HEK293 (cell line): Measurements from ENCODE around the gene DNM1L.
A peak's percentile ranks its signal among the peaks of the same experiment; 100 is the strongest.

Experiments used
- CTCF ChIA-PET: fragments of 350-600 bp; formaldehyde crosslinking; extraction: SDS; loops from one replicate; lab custom pipeline; 2021; ENCODE audit warnings: antibody characterized with exemption; lab: Yijun Ruan, JAX
- POLR2A ChIA-PET: fragments of 300-600 bp; formaldehyde crosslinking; extraction: SDS; loops from one replicate; lab custom pipeline; 2020; ENCODE audit warnings: antibody characterized with exemption, inconsistent platforms; lab: Yijun Ruan, JAX
- H3K27ac ChIP-seq: fragments of 200-500 bp; sonication (Bioruptor generic); 2 replicates; pipeline ENCODE4 v1.5.1; 2014; ENCODE audit warnings: low read depth, low read length, control low read depth, inconsistent platforms; ENCODE audit errors: extremely low read depth
- H3K36me3 ChIP-seq, 2 experiments: fragments of 200-500 bp in 1 of 2; sonication (Bioruptor generic) in 1 of 2; 1 replicate in 1 of 2; 2 replicates in 1 of 2; pipeline ENCODE4 v1.5.1; 2014 to 2017; ENCODE audit warnings: inconsistent platforms in 2 of 2, low read length in 2 of 2; ENCODE audit not compliant: control insufficient read depth in 2 of 2, insufficient read depth in 1 of 2
- H3K4me1 ChIP-seq: fragments of 200-500 bp; sonication (Bioruptor generic); 2 replicates; pipeline ENCODE4 v1.5.1; 2014; ENCODE audit warnings: mild to moderate bottlenecking, low read length, inconsistent platforms; ENCODE audit not compliant: control insufficient read depth, insufficient read depth
- H3K4me3 ChIP-seq: 2 replicates; pipeline ENCODE4 v1.5.1; 2011; ENCODE audit warnings: low read depth, mild to moderate bottlenecking, control low read depth, low read length, moderate library complexity
- H3K9me3 ChIP-seq: fragments of 200-500 bp; sonication (Bioruptor generic); 2 replicates; pipeline ENCODE4 v1.5.1; 2014; ENCODE audit warnings: low read depth, low read length, inconsistent platforms; ENCODE audit not compliant: control insufficient read depth, insufficient read depth
- IKZF3 ChIP-seq: fragments of 450-650 bp; IDR thresholded peaks from 2 replicates; pipeline ENCODE4 v1.5.0; 2018; ENCODE audit warnings: missing biosample characterization, mild to moderate bottlenecking, missing genetic modification characterization, moderate library complexity
- KLF16 ChIP-seq: fragments of 450-650 bp; formaldehyde crosslinking; IDR thresholded peaks from 2 replicates; pipeline ENCODE4 v1.5.1; 2017; ENCODE audit warnings: missing biosample characterization, missing genetic modification characterization
- KLF8 ChIP-seq: fragments of 450-650 bp; formaldehyde crosslinking; IDR thresholded peaks from 2 replicates; pipeline ENCODE4 v1.5.1; 2016; ENCODE audit warnings: missing biosample characterization, missing genetic modification characterization
- MEIS1 ChIP-seq: sonication (generic); formaldehyde crosslinking; IDR thresholded peaks from 2 replicates; pipeline ENCODE4 v1.8.1; 2022; ENCODE audit warnings: missing genetic modification reagents, mild to moderate bottlenecking, borderline replicate concordance
- MYNN ChIP-seq: fragments of 450-650 bp; formaldehyde crosslinking; IDR thresholded peaks from 2 replicates; pipeline ENCODE4 v1.5.1; 2016; ENCODE audit warnings: missing biosample characterization, missing genetic modification characterization, borderline replicate concordance
- ZFP3 ChIP-seq: fragments of 450-650 bp; formaldehyde crosslinking; IDR thresholded peaks from 2 replicates; pipeline ENCODE4 v1.5.1; 2016; ENCODE audit warnings: low read depth, missing biosample characterization, missing genetic modification characterization
- ZFP69B ChIP-seq: fragments of 450-650 bp; formaldehyde crosslinking; IDR thresholded peaks from 2 replicates; pipeline ENCODE4 v1.5.1; 2016; ENCODE audit warnings: missing biosample characterization, missing genetic modification characterization
- ZNF114 ChIP-seq: fragments of 450-650 bp; formaldehyde crosslinking; IDR thresholded peaks from 2 replicates; pipeline ENCODE4 v1.5.0; 2017; ENCODE audit warnings: missing biosample characterization, missing genetic modification characterization
- ZNF138 ChIP-seq: fragments of 450-650 bp; formaldehyde crosslinking; IDR thresholded peaks from 2 replicates; pipeline ENCODE4 v1.5.1; 2016; ENCODE audit warnings: missing biosample characterization, missing genetic modification characterization, borderline replicate concordance
- ZNF169 ChIP-seq: fragments of 450-650 bp; formaldehyde crosslinking; IDR thresholded peaks from 2 replicates; pipeline ENCODE4 v1.5.1; 2016; ENCODE audit warnings: missing biosample characterization, missing genetic modification characterization
- ZNF426 ChIP-seq: fragments of 450-650 bp; formaldehyde crosslinking; IDR thresholded peaks from 2 replicates; pipeline ENCODE4 v1.5.1; 2017; ENCODE audit warnings: missing biosample characterization, missing genetic modification characterization, mild to moderate bottlenecking, inconsistent platforms, moderate library complexity
- ZNF549 ChIP-seq: fragments of 450-650 bp; IDR thresholded peaks from 2 replicates; pipeline ENCODE4 v1.5.1; 2018; ENCODE audit warnings: missing biosample characterization, missing genetic modification characterization, mild to moderate bottlenecking, inconsistent platforms, moderate library complexity
- ZNF585B ChIP-seq: fragments of 450-650 bp; formaldehyde crosslinking; IDR thresholded peaks from 2 replicates; pipeline ENCODE4 v1.5.1; 2016; ENCODE audit warnings: missing biosample characterization, missing genetic modification characterization
- ZNF623 ChIP-seq: fragments of 450-650 bp; formaldehyde crosslinking; IDR thresholded peaks from 2 replicates; pipeline ENCODE4 v1.5.1; 2016; ENCODE audit warnings: missing biosample characterization, missing genetic modification characterization
- ZNF76 ChIP-seq: fragments of 450-650 bp; formaldehyde crosslinking; IDR thresholded peaks from 2 replicates; pipeline ENCODE4; 2016; ENCODE audit warnings: low read depth, missing biosample characterization, missing genetic modification characterization, borderline replicate concordance
- TF ChIP-seq, protein P1 (sequence below): sonication (generic); formaldehyde crosslinking; IDR thresholded peaks from 2 replicates; pipeline ENCODE4 v1.8.1; 2022; ENCODE audit warnings: mild to moderate bottlenecking, moderate library complexity, missing genetic modification reagents
- TF ChIP-seq, protein P2 (sequence below): fragments of 450-650 bp; formaldehyde crosslinking; IDR thresholded peaks from 2 replicates; pipeline ENCODE4 v1.5.1; 2016; ENCODE audit warnings: missing biosample characterization, missing genetic modification characterization
- TF ChIP-seq, protein P3 (sequence below): fragments of 450-650 bp; formaldehyde crosslinking; IDR thresholded peaks from 2 replicates; pipeline ENCODE4 v1.5.1; 2016; ENCODE audit warnings: missing biosample characterization, missing genetic modification characterization
- TF ChIP-seq, protein P4 (sequence below): fragments of 450-650 bp; formaldehyde crosslinking; IDR thresholded peaks from 2 replicates; pipeline ENCODE4 v1.5.1; 2016; ENCODE audit warnings: missing biosample characterization, missing genetic modification characterization
- TF ChIP-seq, protein P5 (sequence below): fragments of 450-650 bp; formaldehyde crosslinking; IDR thresholded peaks from 2 replicates; pipeline ENCODE4 v1.5.1; 2016; ENCODE audit warnings: missing biosample characterization, missing genetic modification characterization

Gene DNM1L

DNA sequence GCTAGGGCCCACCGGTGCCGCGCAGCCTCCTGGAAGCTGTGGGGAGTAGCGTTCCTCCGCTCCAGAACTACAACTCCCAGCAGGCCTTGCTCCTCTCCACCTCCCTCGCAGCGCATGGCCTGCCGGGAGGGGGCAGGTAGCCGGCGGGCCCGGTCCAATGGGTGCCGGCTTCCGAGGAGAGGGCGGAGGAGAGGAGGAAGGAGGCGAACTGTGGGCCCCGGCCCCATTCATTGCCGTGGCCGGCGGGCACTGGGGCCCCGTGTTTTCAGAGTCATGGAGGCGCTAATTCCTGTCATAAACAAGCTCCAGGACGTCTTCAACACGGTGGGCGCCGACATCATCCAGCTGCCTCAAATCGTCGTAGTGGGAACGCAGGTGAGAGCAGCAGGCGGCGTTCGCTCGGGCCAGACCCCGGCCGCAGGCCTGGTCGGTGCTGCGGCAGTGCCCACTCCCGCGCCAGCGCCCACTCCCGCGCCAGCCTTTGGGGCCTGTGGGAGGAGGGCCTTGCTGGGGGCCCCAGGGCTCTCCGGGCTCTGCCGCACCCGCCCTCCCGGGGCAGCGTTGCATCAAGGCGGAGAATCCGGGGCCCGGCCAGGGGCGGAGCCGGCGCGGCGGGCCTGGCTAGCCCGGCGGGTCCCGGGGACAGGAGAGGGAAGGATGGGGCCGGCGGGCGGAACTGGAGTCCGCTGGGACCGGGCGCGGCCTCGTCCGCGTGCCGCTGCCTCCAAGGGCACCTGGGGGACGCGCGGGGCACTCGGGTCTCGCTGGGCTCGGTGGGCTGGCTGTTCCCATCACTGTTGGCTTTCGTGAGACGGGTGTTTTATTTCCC is at the start of gene DNM1L:
TSS of gene DNM1L (plus strand) at position 211 of the 829 bp plus-strand sequence. CDS start at position 274, 63 bp downstream.
- peaks cover 5% of the 10 kb centered on the region in 2 experiments for H3K36me3 ChIP-seq
- POLR2A ChIA-PET: interaction anchor here (1.2 to 1.6 kb wide), 5 partner anchors 11 to 280 kb away, joined by 4 to 6 read pairs (median 6); partner anchors contain the start of genes FGD4 and YARS2
- CTCF ChIA-PET: interaction anchor here (1.0 kb wide), 1 partner anchor 169 kb away, joined by 3 read pairs; no protein-coding TSS in a partner anchor
- TF ChIP-seq MYNN (tag by site-specific recombination) (no peak), ZNF549 (tag by site-specific recombination) (no peak), ZNF114 (no peak), ZFP69B (tag by site-specific recombination) (peak; percentile 100), ZNF169 (tag by site-specific recombination) (no peak), ZNF623 (peak; percentile 60), IKZF3 (tag by site-specific recombination) (peak; percentile 84), MEIS1 (no peak), KLF16 (tag by site-specific recombination) (peak; percentile 90), ZNF585B (tag by site-specific recombination) (peak; percentile 21; the same call in 1 of the 2 replicates), ZFP3 (tag by site-specific recombination) (no peak; the same call in 1 of the 2 replicates), ZNF76 (tag by site-specific recombination) (peak; percentile 99), ZNF138 (no peak), KLF8 (peak; percentile 93), ZNF426 (tag by site-specific recombination) (no peak)
- TF ChIP-seq, protein P1, sequence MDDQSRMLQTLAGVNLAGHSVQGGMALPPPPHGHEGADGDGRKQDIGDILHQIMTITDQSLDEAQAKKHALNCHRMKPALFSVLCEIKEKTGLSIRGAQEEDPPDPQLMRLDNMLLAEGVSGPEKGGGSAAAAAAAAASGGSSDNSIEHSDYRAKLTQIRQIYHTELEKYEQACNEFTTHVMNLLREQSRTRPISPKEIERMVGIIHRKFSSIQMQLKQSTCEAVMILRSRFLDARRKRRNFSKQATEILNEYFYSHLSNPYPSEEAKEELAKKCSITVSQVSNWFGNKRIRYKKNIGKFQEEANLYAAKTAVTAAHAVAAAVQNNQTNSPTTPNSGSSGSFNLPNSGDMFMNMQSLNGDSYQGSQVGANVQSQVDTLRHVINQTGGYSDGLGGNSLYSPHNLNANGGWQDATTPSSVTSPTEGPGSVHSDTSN (CRISPR knock-in tag): peak; percentile 43; the same call in 1 of the 2 replicates
- TF ChIP-seq, protein P2, sequence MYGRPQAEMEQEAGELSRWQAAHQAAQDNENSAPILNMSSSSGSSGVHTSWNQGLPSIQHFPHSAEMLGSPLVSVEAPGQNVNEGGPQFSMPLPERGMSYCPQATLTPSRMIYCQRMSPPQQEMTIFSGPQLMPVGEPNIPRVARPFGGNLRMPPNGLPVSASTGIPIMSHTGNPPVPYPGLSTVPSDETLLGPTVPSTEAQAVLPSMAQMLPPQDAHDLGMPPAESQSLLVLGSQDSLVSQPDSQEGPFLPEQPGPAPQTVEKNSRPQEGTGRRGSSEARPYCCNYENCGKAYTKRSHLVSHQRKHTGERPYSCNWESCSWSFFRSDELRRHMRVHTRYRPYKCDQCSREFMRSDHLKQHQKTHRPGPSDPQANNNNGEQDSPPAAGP: peak; percentile 94
- TF ChIP-seq, protein P3, sequence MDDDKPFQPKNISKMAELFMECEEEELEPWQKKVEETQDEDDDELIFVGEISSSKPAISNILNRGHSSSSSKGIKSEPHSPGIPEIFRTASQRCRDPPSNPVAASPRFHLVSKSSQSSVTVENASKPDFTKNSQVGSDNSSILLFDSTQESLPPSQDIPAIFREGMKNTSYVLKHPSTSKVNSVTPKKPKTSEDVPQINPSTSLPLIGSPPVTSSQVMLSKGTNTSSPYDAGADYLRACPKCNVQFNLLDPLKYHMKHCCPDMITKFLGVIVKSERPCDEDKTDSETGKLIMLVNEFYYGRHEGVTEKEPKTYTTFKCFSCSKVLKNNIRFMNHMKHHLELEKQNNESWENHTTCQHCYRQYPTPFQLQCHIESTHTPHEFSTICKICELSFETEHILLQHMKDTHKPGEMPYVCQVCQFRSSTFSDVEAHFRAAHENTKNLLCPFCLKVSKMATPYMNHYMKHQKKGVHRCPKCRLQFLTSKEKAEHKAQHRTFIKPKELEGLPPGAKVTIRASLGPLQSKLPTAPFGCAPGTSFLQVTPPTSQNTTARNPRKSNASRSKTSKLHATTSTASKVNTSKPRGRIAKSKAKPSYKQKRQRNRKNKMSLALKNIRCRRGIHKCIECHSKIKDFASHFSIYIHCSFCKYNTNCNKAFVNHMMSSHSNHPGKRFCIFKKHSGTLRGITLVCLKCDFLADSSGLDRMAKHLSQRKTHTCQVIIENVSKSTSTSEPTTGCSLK: no peak
- TF ChIP-seq, protein P4, sequence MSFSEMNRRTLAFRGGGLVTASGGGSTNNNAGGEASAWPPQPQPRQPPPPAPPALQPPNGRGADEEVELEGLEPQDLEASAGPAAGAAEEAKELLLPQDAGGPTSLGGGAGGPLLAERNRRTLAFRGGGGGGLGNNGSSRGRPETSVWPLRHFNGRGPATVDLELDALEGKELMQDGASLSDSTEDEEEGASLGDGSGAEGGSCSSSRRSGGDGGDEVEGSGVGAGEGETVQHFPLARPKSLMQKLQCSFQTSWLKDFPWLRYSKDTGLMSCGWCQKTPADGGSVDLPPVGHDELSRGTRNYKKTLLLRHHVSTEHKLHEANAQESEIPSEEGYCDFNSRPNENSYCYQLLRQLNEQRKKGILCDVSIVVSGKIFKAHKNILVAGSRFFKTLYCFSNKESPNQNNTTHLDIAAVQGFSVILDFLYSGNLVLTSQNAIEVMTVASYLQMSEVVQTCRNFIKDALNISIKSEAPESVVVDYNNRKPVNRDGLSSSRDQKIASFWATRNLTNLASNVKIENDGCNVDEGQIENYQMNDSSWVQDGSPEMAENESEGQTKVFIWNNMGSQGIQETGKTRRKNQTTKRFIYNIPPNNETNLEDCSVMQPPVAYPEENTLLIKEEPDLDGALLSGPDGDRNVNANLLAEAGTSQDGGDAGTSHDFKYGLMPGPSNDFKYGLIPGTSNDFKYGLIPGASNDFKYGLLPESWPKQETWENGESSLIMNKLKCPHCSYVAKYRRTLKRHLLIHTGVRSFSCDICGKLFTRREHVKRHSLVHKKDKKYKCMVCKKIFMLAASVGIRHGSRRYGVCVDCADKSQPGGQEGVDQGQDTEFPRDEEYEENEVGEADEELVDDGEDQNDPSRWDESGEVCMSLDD: peak; percentile 80
- TF ChIP-seq, protein P5, sequence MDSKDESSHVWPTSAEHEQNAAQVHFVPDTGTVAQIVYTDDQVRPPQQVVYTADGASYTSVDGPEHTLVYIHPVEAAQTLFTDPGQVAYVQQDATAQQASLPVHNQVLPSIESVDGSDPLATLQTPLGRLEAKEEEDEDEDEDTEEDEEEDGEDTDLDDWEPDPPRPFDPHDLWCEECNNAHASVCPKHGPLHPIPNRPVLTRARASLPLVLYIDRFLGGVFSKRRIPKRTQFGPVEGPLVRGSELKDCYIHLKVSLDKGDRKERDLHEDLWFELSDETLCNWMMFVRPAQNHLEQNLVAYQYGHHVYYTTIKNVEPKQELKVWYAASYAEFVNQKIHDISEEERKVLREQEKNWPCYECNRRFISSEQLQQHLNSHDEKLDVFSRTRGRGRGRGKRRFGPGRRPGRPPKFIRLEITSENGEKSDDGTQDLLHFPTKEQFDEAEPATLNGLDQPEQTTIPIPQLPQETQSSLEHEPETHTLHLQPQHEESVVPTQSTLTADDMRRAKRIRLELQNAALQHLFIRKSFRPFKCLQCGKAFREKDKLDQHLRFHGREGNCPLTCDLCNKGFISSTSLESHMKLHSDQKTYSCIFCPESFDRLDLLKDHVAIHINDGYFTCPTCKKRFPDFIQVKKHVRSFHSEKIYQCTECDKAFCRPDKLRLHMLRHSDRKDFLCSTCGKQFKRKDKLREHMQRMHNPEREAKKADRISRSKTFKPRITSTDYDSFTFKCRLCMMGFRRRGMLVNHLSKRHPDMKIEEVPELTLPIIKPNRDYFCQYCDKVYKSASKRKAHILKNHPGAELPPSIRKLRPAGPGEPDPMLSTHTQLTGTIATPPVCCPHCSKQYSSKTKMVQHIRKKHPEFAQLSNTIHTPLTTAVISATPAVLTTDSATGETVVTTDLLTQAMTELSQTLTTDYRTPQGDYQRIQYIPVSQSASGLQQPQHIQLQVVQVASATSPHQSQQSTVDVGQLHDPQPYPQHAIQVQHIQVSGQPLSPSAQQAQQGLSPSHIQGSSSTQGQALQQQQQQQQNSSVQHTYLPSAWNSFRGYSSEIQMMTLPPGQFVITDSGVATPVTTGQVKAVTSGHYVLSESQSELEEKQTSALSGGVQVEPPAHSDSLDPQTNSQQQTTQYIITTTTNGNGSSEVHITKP: peak; percentile 65

More for the DNA sequence above, at the start of gene DNM1L:
- Histone ChIP-seq H3K4me3 (peak within 1 kb of the TSS; percentile 98), H3K9me3 (no peaks in the 10 kb centered on the region), H3K27ac (peak within 1 kb of the TSS; percentile 96), H3K4me1 (peaks cover 6% of the 10 kb centered on the region; the same call in 1 of the 2 replicates)
